Left lobe of liver (tissue), 2 donors: ENCODE measurements around the gene CHCHD10. TPM values are rescaled to one million over a fixed set of nuclear protein-coding genes. Genes with fewer than 3 reads are reported as not detected.

ENCODE experiments used
- ATAC-seq: fragments of 200-7000 bp; cut with Tn5 transposase; one replicate; pipeline ENCODE4 v1.9.1; 2020; ENCODE audit warnings: mild to moderate bottlenecking, moderate library complexity
- DNase-seq: peaks from one replicate; pipeline ENCODE4 v3.0.0-alpha.2; 2020; ENCODE audit warnings: low spot score
- total RNA-seq: library from RNA; stranded (reverse); gene quantifications from one replicate; pipeline ENCODE4 v1.2.1, GENCODE V29; 2021
- donor health status: DM: no; HTN: no; CAD: no; lungs with moderate emphysema.
- donor health status: DM: no; HTN: yes; CAD: no.

CHCHD10 gene
- 320 TPM for total RNA-seq

- DNase-seq (peak; percentile 91), ATAC-seq (peak; percentile 77)
These were observed at the start of gene CHCHD10 for GRCh38 chr22:23767673-23768548. Gene CHCHD10 (minus strand): TSS chr22:23767972. CDS start chr22:23767874, 98 bp downstream.

GRCh38 chr22:23817146-23817545, 49.4 kb upstream of the CHCHD10 start:
- no peak for DNase-seq
- ATAC-seq: no peak

- DNase-seq: no peak
- no peak for ATAC-seq
These were observed 48.6 kb upstream of the CHCHD10 start for GRCh38 chr22:23816156-23816976.

GRCh38 chr22:23815541-23816155, 47.9 kb upstream of the CHCHD10 start:
- no peak for DNase-seq
- ATAC-seq: no peak

GRCh38 chr22:23812378-23812777, 44.6 kb upstream of the CHCHD10 start:
- DNase-seq: no peak
- no peak for ATAC-seq

GRCh38 chr22:23806837-23807236, 39.1 kb upstream of the CHCHD10 start:
- no peak for ATAC-seq

GRCh38 chr22:23804781-23805291, 37.1 kb upstream of the CHCHD10 start:
- DNase-seq (peak; percentile 68), ATAC-seq (peak; percentile 65)

More at GRCh38 chr22:23806837-23807236, 39.1 kb upstream of the CHCHD10 start:
- DNase-seq: no peak

GRCh38 chr22:23803001-23803819, 35.4 kb upstream of the CHCHD10 start:
- DNase-seq (peak; percentile 83), ATAC-seq (peak; percentile 83)

GRCh38 chr22:23801886-23802377, 34.2 kb upstream of the CHCHD10 start:
- DNase-seq: no peak

GRCh38 chr22:23801238-23801821, 33.6 kb upstream of the CHCHD10 start:
- DNase-seq (no peak), ATAC-seq (no peak)

More at GRCh38 chr22:23801886-23802377, 34.2 kb upstream of the CHCHD10 start:
- no peak for ATAC-seq

GRCh38 chr22:23800297-23801237, 32.8 kb upstream of the CHCHD10 start:
- DNase-seq (no peak), ATAC-seq (no peak)

- ATAC-seq (no peak), DNase-seq (no peak)
These were observed 28.7 kb upstream of the CHCHD10 start for GRCh38 chr22:23796461-23796860.

GRCh38 chr22:23793326-23793725, 25.6 kb upstream of the CHCHD10 start:
- no peak for DNase-seq
- no peak for ATAC-seq

GRCh38 chr22:23791738-23792645, 24.2 kb upstream of the CHCHD10 start:
- no peak for ATAC-seq

GRCh38 chr22:23790819-23791737, 23.3 kb upstream of the CHCHD10 start:
- ATAC-seq (no peak), DNase-seq (no peak)

More at GRCh38 chr22:23791738-23792645, 24.2 kb upstream of the CHCHD10 start:
- DNase-seq: no peak

GRCh38 chr22:23789638-23790037, 21.9 kb upstream of the CHCHD10 start:
- DNase-seq: no peak
- ATAC-seq: no peak
